GM19239 (cell line): ENCODE data around the gene PPARG.

ENCODE experiments used
- DNase-seq: peaks from one replicate; pipeline ENCODE4 v3.0.0; 2011; ENCODE audit warnings: low spot score; ENCODE audit not compliant: insufficient read length
- FAIRE-seq: peaks from 2 replicates; lab custom pipeline; 2011; peaks lifted over from hg19 to GRCh38; lab: Jason Lieb, UNC

The PPARG gene

GRCh38 chr3:12401208-12401607 is 112.3 kb downstream of the PPARG start:
- DNase-seq (no peak), FAIRE-seq (no peak)

GRCh38 chr3:12405432-12406272 is 116.8 kb downstream of the PPARG start:
- no peak for FAIRE-seq
- no peak for DNase-seq

- DNase-seq (no peak), FAIRE-seq (no peak)
Observed at GRCh38 chr3:12408984-12409683, 120.3 kb downstream of the PPARG start.

GRCh38 chr3:12409684-12410596 is 121.1 kb downstream of the PPARG start:
- FAIRE-seq, result no peak
- no peak for DNase-seq

- no peak for DNase-seq
- no peak for FAIRE-seq
Observed at GRCh38 chr3:12413721-12414255, 124.9 kb downstream of the PPARG start.

DNA sequence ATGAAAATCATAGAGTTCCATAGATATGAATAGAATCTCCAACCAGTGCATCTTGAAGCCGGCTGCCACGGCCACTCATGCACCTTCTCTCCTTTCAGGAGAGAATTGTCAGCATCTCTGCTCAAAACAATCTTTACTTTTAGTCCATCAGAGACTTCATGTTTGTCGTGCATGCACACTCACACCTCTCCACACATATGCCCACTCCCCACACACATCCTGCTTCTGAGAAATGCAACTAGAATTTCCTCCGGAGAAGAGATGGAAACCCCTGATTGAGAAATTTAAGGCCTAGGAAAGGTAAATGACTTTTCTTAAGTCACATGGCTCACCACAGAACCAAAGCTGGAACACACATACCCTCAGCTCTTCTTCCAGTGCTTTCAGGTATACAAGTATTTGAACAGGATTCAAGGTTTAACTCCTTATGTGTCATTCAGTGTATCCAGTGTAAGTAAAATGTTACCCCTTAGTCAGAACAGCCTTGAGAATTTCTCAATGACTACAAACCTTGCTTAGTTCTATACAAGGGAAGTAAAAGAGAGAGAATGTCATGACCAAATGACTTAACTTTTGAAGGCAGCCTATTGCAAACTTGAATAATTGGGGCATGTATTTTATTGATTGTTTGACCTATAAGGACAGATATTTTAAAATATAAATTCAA is 126.3 kb downstream of the PPARG start:
- DNase-seq (no peak), FAIRE-seq (no peak)

GRCh38 chr3:12416731-12417130 is 127.9 kb downstream of the PPARG start:
- no peak for FAIRE-seq
- DNase-seq, result no peak

- FAIRE-seq (no peak), DNase-seq (no peak)
Observed at GRCh38 chr3:12420393-12420792, 131.5 kb downstream of the PPARG start.

- no peak for DNase-seq
- FAIRE-seq, result no peak
Observed at GRCh38 chr3:12421132-12421531, 132.3 kb downstream of the PPARG start.

GRCh38 chr3:12423131-12423530 is 134.3 kb downstream of the PPARG start:
- DNase-seq (no peak), FAIRE-seq (no peak)

- no peak for FAIRE-seq
Observed at GRCh38 chr3:12423918-12424630, 135.2 kb downstream of the PPARG start.

GRCh38 chr3:12424635-12425319 is 135.9 kb downstream of the PPARG start:
- DNase-seq, result no peak
- no peak for FAIRE-seq

More at GRCh38 chr3:12423918-12424630, 135.2 kb downstream of the PPARG start:
- DNase-seq, result no peak

- FAIRE-seq, result no peak
- DNase-seq, result no peak
Observed at GRCh38 chr3:12425850-12426579, 137.1 kb downstream of the PPARG start.

DNA sequence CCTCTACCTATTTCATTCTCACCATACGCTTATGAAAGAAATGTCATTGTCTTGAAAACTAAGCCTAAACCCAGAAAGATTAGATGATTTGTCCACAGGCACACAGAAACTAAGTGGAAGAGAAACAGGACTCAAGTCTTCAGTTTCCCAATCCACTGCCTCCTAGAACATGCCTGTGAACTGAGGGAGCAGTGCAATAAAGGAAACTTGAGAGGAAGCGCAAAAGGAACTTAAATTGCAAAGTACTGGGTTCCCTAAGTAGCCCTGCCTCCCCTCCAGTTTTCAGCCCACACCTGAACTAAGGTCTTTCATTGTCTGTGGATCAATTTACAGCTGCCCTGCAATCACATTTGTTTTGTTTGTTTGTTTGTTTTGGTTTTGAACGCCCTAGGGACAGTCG is 138.7 kb downstream of the PPARG start:
- no peak for DNase-seq

DNA sequence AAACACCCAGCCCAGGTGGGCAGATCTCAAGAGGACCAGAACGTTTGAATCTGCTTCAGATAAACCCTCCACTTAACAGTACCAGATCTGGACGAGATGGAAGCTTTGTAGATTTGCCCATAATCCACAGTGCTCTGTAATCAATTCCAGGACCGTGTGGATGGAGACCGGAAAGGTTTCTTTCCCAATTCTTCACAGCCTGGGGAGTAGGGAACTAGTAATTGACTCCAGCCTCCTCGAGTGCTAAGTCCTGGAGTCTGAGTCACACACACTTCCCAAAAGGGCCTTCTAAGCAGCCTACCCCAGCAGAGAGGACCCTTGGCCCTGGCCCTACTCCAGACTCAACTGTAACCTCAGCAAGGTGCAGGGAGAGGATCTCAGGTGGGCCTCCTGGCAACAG is 139.3 kb downstream of the PPARG start:
- no peak for DNase-seq
- no peak for FAIRE-seq

More for the DNA sequence above, 138.7 kb downstream of the PPARG start:
- no peak for FAIRE-seq

DNA sequence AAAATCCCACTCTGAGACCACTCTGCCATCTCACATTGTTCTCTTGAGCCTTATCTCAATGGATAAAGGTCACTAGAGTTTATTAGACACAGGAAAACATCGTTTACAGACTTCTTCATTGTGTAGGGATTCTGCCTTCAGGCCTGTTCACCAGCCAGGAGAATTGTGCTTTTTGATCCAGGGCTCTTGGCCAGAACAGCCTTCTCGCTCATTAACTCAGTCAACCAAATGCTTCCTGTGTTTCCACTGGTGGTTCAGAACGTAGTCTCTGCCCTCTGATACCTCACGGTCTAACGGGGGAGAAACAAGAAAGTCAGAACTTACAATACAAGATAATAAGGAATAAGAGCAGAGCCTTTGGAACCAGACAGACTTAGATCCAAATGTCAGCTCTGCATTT is 141.2 kb downstream of the PPARG start:
- DNase-seq, result no peak

DNA sequence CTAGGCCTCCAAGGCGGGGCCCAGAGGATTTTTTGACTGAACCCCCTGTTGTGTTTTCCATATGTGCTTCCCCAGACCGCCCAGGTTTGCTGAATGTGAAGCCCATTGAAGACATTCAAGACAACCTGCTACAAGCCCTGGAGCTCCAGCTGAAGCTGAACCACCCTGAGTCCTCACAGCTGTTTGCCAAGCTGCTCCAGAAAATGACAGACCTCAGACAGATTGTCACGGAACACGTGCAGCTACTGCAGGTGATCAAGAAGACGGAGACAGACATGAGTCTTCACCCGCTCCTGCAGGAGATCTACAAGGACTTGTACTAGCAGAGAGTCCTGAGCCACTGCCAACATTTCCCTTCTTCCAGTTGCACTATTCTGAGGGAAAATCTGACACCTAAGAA is 145.0 kb downstream of the PPARG start:
- DNase-seq (no peak), FAIRE-seq (no peak)

More for the DNA sequence above, 141.2 kb downstream of the PPARG start:
- no peak for FAIRE-seq
